Heart left ventricle (tissue), 16 donors: ENCODE measurements around the gene EMC9. TPM values are rescaled to one million over a fixed set of nuclear protein-coding genes. Genes with fewer than 3 reads are reported as not detected.

ENCODE experiments used
- ATAC-seq, 4 donors: fragments of 200-7000 bp; cut with Tn5 transposase; one replicate each; pipeline ENCODE4 v1.9.1; 2020 to 2022; ENCODE audit warnings: moderate library complexity in 4 of 4, mild to moderate bottlenecking in 3 of 4, moderate number of reproducible peaks in 1 of 4
- DNase-seq, 5 donors: peaks; one replicate each; pipeline ENCODE4 v3.0.0-alpha.2; 2020
- H3K27ac ChIP-seq, 12 donors: fragments of 200-600 bp; sonication (generic) in 4 of 12; one replicate each; pipeline versions ENCODE4 v1.5.0 to v1.8.0; 2016 to 2022; ENCODE audit warnings: mild to moderate bottlenecking in 2 of 12
- H3K27me3 ChIP-seq, 9 donors: fragments of 200-600 bp; sonication (generic) in 2 of 9; one replicate each; pipeline versions ENCODE4 v1.5.1 to v1.8.0; 2016 to 2022; ENCODE audit warnings: mild to moderate bottlenecking in 3 of 9
- H3K36me3 ChIP-seq, 9 donors: fragments of 200-600 bp; sonication (generic) in 2 of 9; one replicate each; pipeline versions ENCODE4 v1.5.0 to v1.8.0; 2018 to 2022; ENCODE audit warnings: mild to moderate bottlenecking in 2 of 9
- H3K4me1 ChIP-seq, 12 donors: fragments of 200-600 bp; sonication (generic) in 4 of 12; one replicate each; pipeline versions ENCODE4 v1.5.0 to v1.8.0; 2016 to 2022; ENCODE audit warnings: mild to moderate bottlenecking in 3 of 12
- H3K4me3 ChIP-seq, 12 donors: fragments of 200-600 bp; sonication (generic) in 4 of 12; one replicate each; pipeline versions ENCODE4 v1.5.0 to v1.8.0; 2017 to 2022; ENCODE audit warnings: mild to moderate bottlenecking in 9 of 12, moderate library complexity in 4 of 12
- H3K9me3 ChIP-seq, 12 donors: fragments of 200-600 bp; sonication (generic) in 4 of 12; one replicate each; pipeline versions ENCODE4 v1.5.0 to v1.8.0; 2016 to 2022; ENCODE audit warnings: mild to moderate bottlenecking in 1 of 12
- CTCF ChIP-seq, 12 donors: fragments of 200-600 bp; sonication (generic) in 4 of 12; IDR thresholded peaks; one replicate each; pipeline versions ENCODE4 v1.5.0 to v1.8.0; 2018 to 2022; ENCODE audit warnings: antibody characterized with exemption in 12 of 12, mild to moderate bottlenecking in 5 of 12
- POLR2A ChIP-seq, 2 donors: fragments of 450-650 bp; IDR thresholded peaks; one replicate each; pipeline ENCODE4 v1.6.1; 2017; ENCODE audit warnings: antibody characterized with exemption in 2 of 2, mild to moderate bottlenecking in 2 of 2, moderate library complexity in 2 of 2
- WGBS, 4 donors: extraction: QIAGEN DNeasy Blood & Tissue Kit in 2 of 4; methylation state at CpG; one replicate each; pipeline versions ENCODE4 v1.1.5 to v1.1.7; 2013 to 2018; 5-methylcytosine and 5-hydroxymethylcytosine counted together
- intact Hi-C, 10 donors: fragments of 100-400 bp; cut with DNase I; formaldehyde crosslinking; loops; one replicate each; pipeline versions ENCODE4 v1.11.1 to v1.14.2; 2022
- polyA plus RNA-seq, 2 donors: library from polyadenylated mRNA; stranded (reverse); fragments of 200-250 nt; gene quantifications; one replicate each; pipeline ENCODE4 v1.2.3, GENCODE V29; 2013
- total RNA-seq, 9 donors: library from RNA; depleted of rRNA in 2 of 9; stranded (reverse); fragments of >200 nt in 2 of 9; fragmentation: NEBNext Ultra II Directional in 3 of 9; extraction: Animal tissue kit (Norgen Biotek cat#: 25700) in 3 of 9; gene quantifications; one replicate each; pipeline versions ENCODE4 v1.1.0 to v1.2.4, GENCODE V29; 2016 to 2023
- donor health status: ischemic (EF 13 %, LVEDD 7.1; RV severe dilation, severe dysfunction).
- donor health status: healthy with polysubstance abuse.
- donor health status: DM: no; HTN: yes; CAD: no.
- donor health status: DM: no; HTN: no; CAD: no.
- donor health status: ischemic (EF 25% LVEDD 6.9; RV normal size, moderate dysfunction).
- donor health status: ischemic (EF 25% LVEDD 5.7; RV mildly dilated, moderate dysfunction).
- donor health status: healthy.
- donor health status: DM: yes; HTN: yes; CAD: no.
- donor health status: ischemic (EF 35%, LVEDD 5.7; RV mildly dilated, moderate dysfunction).
- donor health status: nonischemic (EF 11% LVEDD 7.7; RV severe dilation, severe dysfunction).
- donor health status: DM: yes; HTN: yes; CAD: no.
- donor health status: PGD.
- donor health status: ischemic (EF 29% LVEDD 5.4; RV normal size, mild dysfunction).
- donor health status: nonischemic (EF 23%, LVEDD 6.1; RV moderate dilation, normal function).

Gene EMC9
- total and polyA plus RNA-seq, 11 donors: 9.6 to 30.6 (median 15.2) TPM

DNA sequence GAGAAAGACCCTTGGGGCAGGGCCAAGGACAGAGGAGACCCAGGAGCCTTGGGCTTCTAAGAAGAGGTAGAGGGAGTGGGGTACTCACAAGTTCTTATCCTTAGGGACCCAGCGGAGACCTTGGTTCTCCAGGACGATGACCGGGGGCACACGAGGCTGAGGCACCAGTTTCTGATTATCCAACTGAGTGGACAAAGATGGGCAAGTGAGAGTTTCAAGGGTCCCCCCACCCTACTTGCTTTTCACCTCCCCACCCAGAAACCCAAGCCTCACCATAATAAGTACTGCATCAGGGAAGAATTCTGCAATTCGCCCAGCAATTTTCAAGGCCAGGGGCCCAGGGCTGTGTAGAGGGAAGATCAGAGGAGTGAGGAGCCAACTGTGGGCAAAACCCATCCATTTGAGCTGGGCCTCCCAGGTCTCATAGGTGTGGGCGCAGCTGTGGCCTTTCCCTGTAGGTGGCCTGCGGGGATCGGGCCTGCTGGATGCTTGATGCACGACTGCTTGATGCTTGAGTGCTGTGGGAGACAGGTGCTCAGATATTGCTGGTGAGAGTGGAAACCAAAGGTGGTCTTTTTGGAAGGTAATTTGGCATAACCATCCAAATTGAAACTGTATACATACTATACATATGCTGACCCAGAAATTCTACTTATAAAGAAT, 2.0 kb downstream of the EMC9 start:
- no peaks in the 10 kb centered on the region for H3K9me3 ChIP-seq
- ATAC-seq (no peak), DNase-seq (no peak)
- peak overlapping the region in 5 of 12 donors; percentile 66 to 92 (median 83) for H3K4me3 ChIP-seq
- H3K27me3 ChIP-seq: no peaks in the 10 kb centered on the region
- WGBS, 4 donors: 86 to 91% (median 89%) methylated on average over 9 of the region's 9 CpGs
- intact Hi-C loops: no loop called here
- TF ChIP-seq CTCF (IDR thresholded peaks at IDR 0.05): no peak
- no peak for TF ChIP-seq POLR2A (IDR thresholded peaks at IDR 0.05)
- H3K36me3 ChIP-seq: peaks cover 0 to 49% (median 37%) of the 10 kb centered on the region in 9 donors
- peaks cover 3 to 80% (median 37%) of the 10 kb centered on the region in 12 donors for H3K4me1 ChIP-seq
- peak overlapping the region in 4 of 12 donors; percentile 5 to 97 (median 59) for H3K27ac ChIP-seq

GRCh38 chr14:24138396-24139271, 2.8 kb downstream of the EMC9 start:
- ATAC-seq: no peak
- WGBS, 4 donors: 79 to 88% (median 82%) methylated on average over 13 of the region's 13 CpGs
- Histone ChIP-seq H3K9me3 (no peaks in the 10 kb centered on the region), H3K36me3 (peaks cover 0 to 42% (median 30%) of the 10 kb centered on the region in 9 donors), H3K27me3 (no peaks in the 10 kb centered on the region), H3K4me3 (no peak overlapping the region), H3K4me1 (peaks cover 3 to 72% (median 37%) of the 10 kb centered on the region in 12 donors), H3K27ac (peak overlapping the region in 3 of 12 donors; percentile 22 to 97 (median 28))
- TF ChIP-seq CTCF (IDR thresholded peaks at IDR 0.05) (no peak), POLR2A (IDR thresholded peaks at IDR 0.05) (no peak)
- intact Hi-C loops: no loop called here
- no peak for DNase-seq

DNA sequence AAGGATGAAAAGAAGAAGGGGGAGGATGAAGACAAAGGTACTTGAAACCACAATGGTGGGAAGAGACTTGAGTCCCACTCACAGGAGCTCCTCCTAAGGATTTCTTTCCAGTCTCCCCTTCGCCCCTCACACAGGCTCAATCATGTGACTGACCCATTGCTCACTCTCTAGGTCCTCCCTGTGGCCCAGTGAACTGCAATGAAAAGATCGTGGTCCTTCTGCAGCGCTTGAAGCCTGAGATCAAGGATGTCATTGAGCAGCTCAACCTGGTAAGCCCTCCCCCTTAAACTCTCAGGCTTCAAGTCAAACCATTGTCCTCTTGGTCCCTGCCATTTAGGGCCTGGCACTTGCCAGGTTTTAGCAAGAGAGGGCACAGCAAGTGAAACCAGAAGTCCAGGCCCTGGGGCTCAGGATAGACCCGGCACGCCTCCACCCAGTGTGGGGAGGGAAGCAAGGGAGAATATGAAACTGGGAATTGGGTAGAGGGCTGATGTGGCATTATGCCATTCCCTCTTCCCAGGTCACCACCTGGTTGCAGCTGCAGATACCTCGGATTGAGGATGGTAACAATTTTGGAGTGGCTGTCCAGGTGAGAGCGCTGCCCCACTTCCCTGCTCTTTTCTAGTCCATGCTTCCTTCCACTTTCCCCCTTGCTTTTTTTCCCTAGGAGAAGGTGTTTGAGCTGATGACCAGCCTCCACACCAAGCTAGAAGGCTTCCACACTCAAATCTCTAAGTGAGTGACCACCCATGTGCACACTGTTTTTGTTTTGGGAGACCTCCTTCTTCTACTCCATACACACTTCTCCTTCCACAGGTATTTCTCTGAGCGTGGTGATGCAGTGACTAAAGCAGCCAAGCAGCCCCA, 3.6 kb downstream of the EMC9 start:
- TF ChIP-seq POLR2A (IDR thresholded peaks at IDR 0.05) (no peak), CTCF (IDR thresholded peaks at IDR 0.05) (no peak)

More for the DNA sequence above, 3.6 kb downstream of the EMC9 start:
- peak overlapping the region in 5 of 12 donors; percentile 22 to 97 (median 95) for H3K27ac ChIP-seq
- DNase-seq (no peak), ATAC-seq (no peak)
- WGBS, 4 donors: 88 to 93% (median 90%) methylated on average over 8 of the region's 8 CpGs
- no peaks in the 10 kb centered on the region for H3K27me3 ChIP-seq
- peak overlapping the region in 3 of 12 donors; percentile 91 to 99 (median 97) for H3K4me3 ChIP-seq
- H3K36me3 ChIP-seq: peaks cover 0 to 34% (median 27%) of the 10 kb centered on the region in 9 donors
- intact Hi-C loops: no loop called here
- peaks cover 3 to 66% (median 37%) of the 10 kb centered on the region in 12 donors for H3K4me1 ChIP-seq
- no peaks in the 10 kb centered on the region for H3K9me3 ChIP-seq
